Choroid plexus epithelial cell (primary cell): Measurements from ENCODE around the gene RUFY3.
"Not testable (repeated sequence)": the region's sequence is repeated elsewhere in the genome, so short reads cannot be mapped to it uniquely, and the experiment has no call there.

ENCODE experiments used
- DNase-seq: peaks from one replicate; pipeline ENCODE4 v3.0.0-alpha.2; 2010; ENCODE audit warnings: low read depth
- H3K4me3 ChIP-seq: 2 replicates; pipeline ENCODE4 v1.5.1; 2011; ENCODE audit warnings: low read depth, mild to moderate bottlenecking, control low read depth, low read length, moderate library complexity
- TF ChIP-seq, protein P1 (sequence below): conservative IDR thresholded peaks from 2 replicates; pipeline ENCODE4 v1.5.1; 2011; ENCODE audit warnings: low read depth, mild to moderate bottlenecking, control low read depth, inconsistent platforms, low read length, moderate library complexity

Gene RUFY3

DNA sequence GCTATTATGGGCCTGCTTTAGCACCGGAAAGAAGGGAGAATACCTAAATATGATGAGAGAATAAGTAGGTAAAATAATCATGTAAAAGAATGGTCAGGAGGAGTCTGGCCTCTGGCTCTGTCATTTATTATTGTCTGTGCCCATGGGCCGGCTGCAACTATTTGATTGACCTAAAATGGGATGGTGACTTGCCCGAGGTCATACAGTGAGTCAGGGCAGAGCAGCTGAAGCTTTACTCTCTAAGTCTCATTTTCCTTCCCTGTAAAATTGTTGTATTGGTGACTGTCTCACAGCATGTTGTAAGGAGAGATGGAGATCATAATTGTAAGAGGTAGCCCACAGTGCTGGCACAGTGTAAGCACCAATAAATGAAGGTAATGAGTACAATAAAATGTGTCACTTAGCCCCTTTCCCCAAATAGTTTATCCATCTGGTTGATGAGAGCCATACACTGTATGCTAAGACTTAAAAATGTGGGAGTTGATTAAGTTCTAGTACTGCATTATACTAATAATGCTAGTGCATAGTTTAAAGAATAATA, 39.6 kb downstream of the RUFY3 start:
- H3K4me3 ChIP-seq = no peak overlapping the region
- DNase-seq = no peak
- TF ChIP-seq, protein P1, sequence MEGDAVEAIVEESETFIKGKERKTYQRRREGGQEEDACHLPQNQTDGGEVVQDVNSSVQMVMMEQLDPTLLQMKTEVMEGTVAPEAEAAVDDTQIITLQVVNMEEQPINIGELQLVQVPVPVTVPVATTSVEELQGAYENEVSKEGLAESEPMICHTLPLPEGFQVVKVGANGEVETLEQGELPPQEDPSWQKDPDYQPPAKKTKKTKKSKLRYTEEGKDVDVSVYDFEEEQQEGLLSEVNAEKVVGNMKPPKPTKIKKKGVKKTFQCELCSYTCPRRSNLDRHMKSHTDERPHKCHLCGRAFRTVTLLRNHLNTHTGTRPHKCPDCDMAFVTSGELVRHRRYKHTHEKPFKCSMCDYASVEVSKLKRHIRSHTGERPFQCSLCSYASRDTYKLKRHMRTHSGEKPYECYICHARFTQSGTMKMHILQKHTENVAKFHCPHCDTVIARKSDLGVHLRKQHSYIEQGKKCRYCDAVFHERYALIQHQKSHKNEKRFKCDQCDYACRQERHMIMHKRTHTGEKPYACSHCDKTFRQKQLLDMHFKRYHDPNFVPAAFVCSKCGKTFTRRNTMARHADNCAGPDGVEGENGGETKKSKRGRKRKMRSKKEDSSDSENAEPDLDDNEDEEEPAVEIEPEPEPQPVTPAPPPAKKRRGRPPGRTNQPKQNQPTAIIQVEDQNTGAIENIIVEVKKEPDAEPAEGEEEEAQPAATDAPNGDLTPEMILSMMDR = no peak

- TF ChIP-seq, protein P1 = no peak
- no peak overlapping the region for H3K4me3 ChIP-seq
- DNase-seq = no peak
These were observed 43.6 kb downstream of the RUFY3 start for GRCh38 chr4:70765368-70765767.

DNA sequence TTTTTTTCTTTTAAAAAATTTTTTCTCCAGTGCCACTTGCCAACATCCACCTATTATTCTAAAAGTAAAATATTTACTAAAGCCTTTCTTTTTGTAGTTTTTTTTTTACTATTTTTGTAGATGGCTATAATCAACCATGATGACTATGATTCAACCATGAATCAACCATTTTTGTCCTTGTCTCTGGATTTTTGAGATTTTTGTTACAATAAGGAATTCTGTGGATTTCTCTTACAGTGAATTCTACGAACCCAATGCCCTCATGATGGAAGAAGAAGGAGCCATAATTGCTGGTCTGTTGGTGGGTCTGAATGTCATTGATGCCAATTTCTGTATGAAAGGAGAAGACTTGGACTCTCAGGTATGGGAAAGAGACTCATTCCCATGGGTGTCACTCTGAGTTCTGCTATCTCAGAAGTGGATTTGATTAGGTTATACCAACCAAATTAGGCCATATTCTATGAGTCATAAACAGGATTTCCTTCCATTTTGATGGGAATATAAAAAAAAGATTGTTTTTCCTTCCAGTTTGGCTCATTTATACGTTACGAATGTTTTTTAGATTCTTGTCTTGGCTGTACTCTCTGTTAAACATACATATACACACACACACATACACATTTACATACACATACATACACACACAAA, 46.7 kb downstream of the RUFY3 start:
- TF ChIP-seq, protein P1 = no peak
- H3K4me3 ChIP-seq = no peak overlapping the region
- no peak for DNase-seq

DNA sequence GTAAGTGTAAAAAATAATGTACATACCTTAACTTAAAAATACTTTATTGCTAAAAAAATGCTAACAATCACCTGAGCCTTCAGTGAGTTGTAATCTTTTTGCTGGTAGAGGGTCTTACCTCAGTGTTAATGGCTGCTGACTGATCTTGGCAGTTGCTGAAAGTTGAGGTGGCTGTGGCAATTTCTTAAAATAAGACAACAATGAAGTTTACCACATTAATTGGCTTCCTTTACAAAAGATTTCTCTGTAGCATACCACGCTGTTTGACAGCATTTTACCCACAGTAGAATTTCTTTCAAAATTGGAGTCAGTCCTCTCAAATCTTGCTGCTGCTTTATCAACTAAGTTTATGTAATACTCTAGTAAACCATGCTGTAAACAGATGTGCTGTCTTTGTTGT, 47.6 kb downstream of the RUFY3 start:
- DNase-seq, H3K4me3 ChIP-seq: not testable (repeated sequence)

GRCh38 chr4:70772929-70773555, 51.3 kb downstream of the RUFY3 start:
- DNase-seq = no peak
- TF ChIP-seq, protein P1 = no peak
- H3K4me3 ChIP-seq = no peak overlapping the region

DNA sequence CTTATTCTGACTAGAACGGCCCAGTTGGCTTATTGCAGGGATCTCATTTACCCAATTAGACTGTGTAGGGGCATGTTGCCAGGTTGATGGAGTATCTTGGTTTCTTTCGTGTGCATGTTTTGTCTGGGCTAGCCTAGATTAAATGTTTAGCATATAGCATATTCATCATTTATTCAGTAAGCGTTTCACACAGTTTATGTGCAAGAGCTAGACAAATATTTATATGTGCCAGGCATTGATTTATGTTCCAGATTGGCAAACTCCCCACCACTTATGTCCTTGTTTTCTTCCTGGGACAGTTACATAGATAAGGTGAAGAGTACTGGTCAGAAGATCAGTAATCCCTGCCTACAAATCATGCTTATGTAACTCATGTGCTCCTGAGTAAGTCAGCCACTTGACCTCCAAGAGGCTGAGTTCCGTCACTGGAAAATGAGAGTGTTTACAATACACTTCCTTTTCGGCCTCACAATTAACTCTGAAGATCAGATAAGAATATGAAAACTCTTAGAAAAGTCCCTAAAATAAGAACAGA, 57.2 kb downstream of the RUFY3 start:
- TF ChIP-seq, protein P1 = no peak
- H3K4me3 ChIP-seq = no peak overlapping the region
- DNase-seq = peak; percentile 90

- TF ChIP-seq, protein P1 = no peak
- no peak for DNase-seq
These were observed 61.3 kb downstream of the RUFY3 start for GRCh38 chr4:70783096-70783495.

More at GRCh38 chr4:70783096-70783495, 61.3 kb downstream of the RUFY3 start:
- H3K4me3 ChIP-seq = no peak overlapping the region
